Subcutaneous abdominal adipose tissue (tissue), 5 donors: ENCODE results near the gene PMEPA1.
A peak's percentile ranks its signal among the peaks of the same experiment; 100 is the strongest.

Experiments used
- H3K27ac ChIP-seq: one replicate; pipeline ENCODE4 v1.7.0; 2013; ENCODE audit warnings: low read depth, mild to moderate bottlenecking, inconsistent platforms, low read length, moderate library complexity
- H3K27me3 ChIP-seq, 5 donors: one replicate each; pipeline ENCODE4 v1.7.0; 2013; ENCODE audit warnings: low read length in 5 of 5, inconsistent platforms in 1 of 5; ENCODE audit not compliant: control insufficient read depth in 5 of 5, insufficient read depth in 4 of 5
- H3K36me3 ChIP-seq, 5 donors: one replicate each; pipeline ENCODE4 v1.7.0; 2013; ENCODE audit warnings: low read length in 5 of 5; ENCODE audit not compliant: control insufficient read depth in 5 of 5, insufficient read depth in 5 of 5
- H3K4me1 ChIP-seq, 5 donors: one replicate each; pipeline ENCODE4 v1.7.0; 2013; ENCODE audit warnings: low read length in 5 of 5, mild to moderate bottlenecking in 3 of 5, moderate library complexity in 1 of 5; ENCODE audit not compliant: control insufficient read depth in 5 of 5, insufficient read depth in 5 of 5
- H3K4me3 ChIP-seq, 5 donors: one replicate each; pipeline ENCODE4 v1.7.0; 2013; ENCODE audit warnings: low read length in 5 of 5, low read depth in 1 of 5
- H3K9ac ChIP-seq, 5 donors: one replicate each; pipeline ENCODE4 v1.7.0; 2013; ENCODE audit warnings: low read length in 5 of 5, mild to moderate bottlenecking in 4 of 5, moderate library complexity in 3 of 5
- H3K9me3 ChIP-seq, 5 donors: one replicate each; pipeline ENCODE4 v1.7.0; 2013; ENCODE audit warnings: low read length in 5 of 5; ENCODE audit not compliant: control insufficient read depth in 5 of 5
- donor health status: healthy.
- donor health status: healthy.
- donor health status: healthy.
- donor health status: healthy.
- donor health status: healthy.

Gene PMEPA1

DNA sequence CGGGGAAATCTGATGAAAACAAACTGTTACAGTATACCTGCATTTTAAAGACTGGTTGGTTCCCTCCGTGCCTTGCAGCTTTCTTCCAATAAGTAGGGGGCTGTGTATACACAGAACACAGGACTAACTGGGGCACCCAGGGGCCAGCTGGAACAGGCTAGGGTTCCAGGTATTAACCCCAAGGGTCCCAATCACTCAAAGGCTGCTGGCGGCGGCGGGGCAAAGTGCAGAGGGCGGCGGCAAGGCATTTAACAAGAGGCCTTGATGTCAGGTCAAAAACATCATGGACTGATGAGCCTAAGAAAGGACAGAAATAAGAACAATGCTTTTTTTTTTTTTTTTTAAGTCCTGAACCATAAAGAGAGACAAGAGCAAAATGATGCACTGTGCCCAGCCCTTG, 2.5 kb downstream of the PMEPA1 start:
- Histone ChIP-seq H3K4me1 (peaks cover 9 to 89% (median 80%) of the 10 kb centered on the region in 5 donors), H3K27me3 (no peaks in the 10 kb centered on the region), H3K9ac (peak overlapping the region in 3 of 5 donors; percentile 79 to 92 (median 87)), H3K9me3 (no peaks in the 10 kb centered on the region), H3K27ac (peak overlapping the region; percentile 95), H3K36me3 (no peaks in the 10 kb centered on the region), H3K4me3 (peak overlapping the region; percentile 81 to 95 (median 89))

DNA sequence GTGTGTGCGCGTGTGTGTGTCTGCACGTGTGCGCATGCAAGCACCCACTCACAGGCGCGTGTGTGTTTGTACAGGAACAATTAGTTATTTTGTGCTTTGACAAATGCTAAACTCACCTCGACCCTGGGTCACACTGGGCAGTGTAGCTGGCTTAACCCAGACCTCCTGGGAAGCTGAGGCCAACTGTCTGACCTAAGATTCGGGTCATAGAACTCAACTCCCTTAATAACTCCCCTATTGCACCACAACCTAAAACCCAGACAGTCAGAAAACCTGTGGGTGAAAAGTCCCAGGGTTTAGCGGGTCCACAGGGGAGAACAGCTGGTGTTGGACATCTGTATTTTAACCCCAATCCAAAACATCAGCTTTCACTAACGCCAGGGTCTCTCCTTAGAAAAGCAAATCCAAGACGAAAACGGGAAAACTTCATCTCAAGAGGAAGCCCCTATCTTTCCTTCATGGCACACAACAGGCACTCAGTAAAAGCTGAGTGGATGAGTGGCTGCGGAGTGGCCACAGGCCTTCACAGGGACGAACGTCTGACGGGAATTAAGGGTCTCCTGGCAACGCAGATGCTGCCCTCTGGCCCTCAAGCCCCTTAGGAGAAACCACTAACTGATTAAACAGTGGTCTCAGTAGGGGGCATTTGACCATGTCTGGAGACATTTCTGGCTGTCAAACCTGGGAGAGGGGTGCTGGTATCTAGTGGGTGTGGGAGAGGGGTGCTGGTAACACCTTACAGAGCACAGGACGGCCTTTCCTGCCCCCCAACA, 4.5 kb downstream of the PMEPA1 start:
- peak overlapping the region in 4 of 5 donors; percentile 3 to 58 (median 28) for H3K4me3 ChIP-seq
- peak overlapping the region; percentile 95 for H3K27ac ChIP-seq
- peak overlapping the region; percentile 16 to 87 (median 47) for H3K9ac ChIP-seq
- no peaks in the 10 kb centered on the region for H3K9me3 ChIP-seq
- H3K36me3 ChIP-seq, result peaks cover 0 to 5% (median 0%) of the 10 kb centered on the region in 5 donors
- peaks cover 3 to 87% (median 76%) of the 10 kb centered on the region in 5 donors for H3K4me1 ChIP-seq
- no peaks in the 10 kb centered on the region for H3K27me3 ChIP-seq

DNA sequence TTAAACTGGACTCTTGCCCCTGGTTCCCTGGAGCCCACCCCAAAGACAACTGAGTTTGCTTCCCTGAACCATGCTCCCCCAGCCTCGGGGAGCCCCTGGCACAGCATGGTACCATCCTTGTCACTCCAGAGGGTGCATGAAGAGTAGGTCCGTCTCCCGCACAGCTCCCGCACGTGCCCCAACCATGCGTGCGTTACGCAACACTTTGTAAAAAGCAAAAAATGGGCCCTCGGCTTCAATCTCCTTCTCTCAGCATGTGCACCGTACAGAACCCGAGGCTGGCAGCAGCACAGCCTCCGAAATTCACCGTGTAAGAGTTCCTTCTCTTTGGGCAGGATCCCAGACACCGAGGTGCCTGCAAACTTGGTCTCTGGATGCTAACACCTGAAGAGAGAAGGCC, 5.6 kb downstream of the PMEPA1 start:
- Histone ChIP-seq H3K36me3 (peaks cover 0 to 11% (median 7%) of the 10 kb centered on the region in 5 donors), H3K9me3 (no peaks in the 10 kb centered on the region), H3K27ac (peak overlapping the region; percentile 95), H3K9ac (peak overlapping the region in 1 of 5 donors; percentile 49), H3K4me3 (peak overlapping the region in 1 of 5 donors; percentile 29), H3K4me1 (peaks cover 3 to 95% (median 82%) of the 10 kb centered on the region in 5 donors), H3K27me3 (no peaks in the 10 kb centered on the region)

DNA sequence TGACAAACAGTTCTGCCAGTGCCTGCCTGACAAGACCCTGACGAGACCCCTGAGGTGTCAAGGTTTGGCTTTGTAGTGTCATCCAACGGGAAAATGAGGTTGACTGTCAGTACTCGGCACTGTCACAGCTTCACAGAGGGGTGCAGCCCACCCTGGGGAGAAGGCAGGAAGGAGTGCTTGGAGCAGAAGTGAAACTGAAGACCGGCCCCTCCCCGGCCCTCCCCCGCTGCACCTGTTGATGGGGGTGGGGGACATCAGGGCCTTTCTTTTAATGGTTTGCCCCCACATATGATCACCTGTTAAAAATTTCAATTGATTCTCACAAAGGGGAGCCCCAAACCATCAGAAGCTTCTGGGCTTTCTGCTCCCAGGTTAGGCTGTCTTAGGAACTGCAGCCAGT, 6.8 kb downstream of the PMEPA1 start:
- Histone ChIP-seq H3K4me1 (peaks cover 3 to 98% (median 80%) of the 10 kb centered on the region in 5 donors), H3K36me3 (peaks cover 0 to 14% (median 7%) of the 10 kb centered on the region in 5 donors), H3K27ac (peak overlapping the region; percentile 95), H3K27me3 (no peaks in the 10 kb centered on the region), H3K4me3 (no peak overlapping the region), H3K9ac (peak overlapping the region in 1 of 5 donors; percentile 15), H3K9me3 (no peaks in the 10 kb centered on the region)

DNA sequence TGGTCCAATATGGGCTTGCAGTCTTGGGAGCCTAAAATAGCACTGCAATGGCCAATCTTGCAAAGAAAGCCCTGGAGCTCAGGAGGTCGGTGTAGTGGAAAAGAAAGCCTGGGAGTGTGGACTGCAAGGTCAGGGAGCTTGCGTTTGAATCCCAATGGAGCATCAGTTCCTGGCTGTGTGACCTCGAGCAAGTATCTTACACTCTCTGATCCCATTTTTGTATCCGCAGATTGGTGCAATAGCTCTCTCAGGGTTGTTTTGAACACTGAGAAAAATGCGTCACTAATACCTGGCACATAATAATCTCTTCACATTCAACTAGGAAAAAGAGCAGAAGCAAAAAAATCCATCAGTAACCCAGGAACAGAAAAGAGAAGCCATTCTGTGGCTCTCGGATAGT, 7.3 kb downstream of the PMEPA1 start:
- Histone ChIP-seq H3K4me3 (no peak overlapping the region), H3K27me3 (no peaks in the 10 kb centered on the region), H3K9me3 (no peaks in the 10 kb centered on the region), H3K27ac (peak overlapping the region; percentile 95), H3K36me3 (peaks cover 0 to 14% (median 7%) of the 10 kb centered on the region in 5 donors), H3K9ac (peak overlapping the region in 1 of 5 donors; percentile 15), H3K4me1 (peaks cover 3 to 98% (median 80%) of the 10 kb centered on the region in 5 donors)

DNA sequence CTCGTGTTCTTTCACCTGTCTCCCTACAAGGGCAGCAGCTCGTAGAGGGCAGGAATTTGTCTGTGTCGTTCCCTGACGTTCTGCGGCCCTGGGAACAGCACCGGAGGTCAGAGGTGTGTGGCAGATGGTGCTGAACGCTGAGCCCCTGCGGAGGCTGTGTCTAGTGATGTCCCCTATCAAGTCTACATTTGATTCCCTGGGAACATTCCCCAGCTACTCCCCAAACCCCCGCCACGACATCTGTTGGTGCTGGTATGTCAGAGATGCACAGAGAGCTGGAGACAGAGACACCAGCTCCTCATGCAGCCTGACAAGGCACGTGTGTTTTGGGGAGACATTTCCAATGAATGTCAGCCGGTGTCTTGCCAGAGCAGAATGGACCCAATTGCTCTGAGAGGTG, 7.7 kb downstream of the PMEPA1 start:
- Histone ChIP-seq H3K27me3 (no peaks in the 10 kb centered on the region), H3K36me3 (peaks cover 0 to 14% (median 7%) of the 10 kb centered on the region in 5 donors), H3K9ac (no peak overlapping the region), H3K9me3 (no peaks in the 10 kb centered on the region), H3K4me3 (no peak overlapping the region), H3K4me1 (peaks cover 3 to 98% (median 80%) of the 10 kb centered on the region in 5 donors), H3K27ac (peak overlapping the region; percentile 95)

DNA sequence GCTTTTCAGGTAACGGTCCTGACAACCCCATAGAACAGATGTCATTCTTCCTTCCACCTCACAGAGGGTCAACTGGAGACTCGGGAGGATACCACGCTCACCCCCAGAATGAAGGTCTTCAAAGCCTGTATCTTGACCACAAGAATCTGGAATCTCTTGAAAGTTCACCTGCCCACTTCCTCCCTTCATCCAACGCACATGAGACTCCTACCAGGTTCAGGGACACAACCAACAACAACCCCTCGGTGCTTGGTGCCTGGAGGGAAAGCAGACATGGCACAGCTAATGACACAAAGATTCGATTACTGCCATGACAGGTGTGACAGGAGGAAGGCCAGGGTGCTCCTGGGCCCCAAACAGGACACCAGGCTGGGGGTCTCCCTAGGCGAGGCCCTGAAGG, 8.2 kb downstream of the PMEPA1 start:
- Histone ChIP-seq H3K9ac (no peak overlapping the region), H3K4me1 (peaks cover 3 to 98% (median 80%) of the 10 kb centered on the region in 5 donors), H3K36me3 (peaks cover 0 to 14% (median 7%) of the 10 kb centered on the region in 5 donors), H3K27ac (peak overlapping the region; percentile 4), H3K9me3 (no peaks in the 10 kb centered on the region), H3K4me3 (no peak overlapping the region), H3K27me3 (no peaks in the 10 kb centered on the region)

DNA sequence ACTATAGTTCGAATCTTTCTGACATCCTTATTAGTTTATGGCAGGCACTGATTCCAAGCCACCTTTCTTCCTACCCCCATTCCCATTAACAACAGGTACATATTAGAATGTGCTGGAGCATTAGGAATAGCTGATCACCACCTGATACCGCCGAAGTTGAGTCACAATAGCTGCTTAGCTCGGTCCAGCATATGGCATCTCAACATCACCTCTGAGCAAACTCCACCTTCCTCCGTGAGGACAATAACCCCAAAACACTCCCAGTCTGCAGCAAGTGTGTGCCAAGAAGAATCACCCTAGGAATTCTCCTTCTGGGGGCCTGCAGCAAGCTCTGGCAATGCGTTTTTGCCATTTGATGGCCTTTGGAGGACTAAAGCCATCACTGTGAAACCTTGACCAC, 8.7 kb downstream of the PMEPA1 start:
- H3K27ac ChIP-seq, result no peak overlapping the region
- H3K4me3 ChIP-seq, result no peak overlapping the region
- H3K36me3 ChIP-seq, result peaks cover 0 to 14% (median 7%) of the 10 kb centered on the region in 5 donors
- H3K27me3 ChIP-seq, result no peaks in the 10 kb centered on the region
- H3K9ac ChIP-seq, result no peak overlapping the region
- H3K4me1 ChIP-seq, result peaks cover 3 to 98% (median 80%) of the 10 kb centered on the region in 5 donors
- no peaks in the 10 kb centered on the region for H3K9me3 ChIP-seq

DNA sequence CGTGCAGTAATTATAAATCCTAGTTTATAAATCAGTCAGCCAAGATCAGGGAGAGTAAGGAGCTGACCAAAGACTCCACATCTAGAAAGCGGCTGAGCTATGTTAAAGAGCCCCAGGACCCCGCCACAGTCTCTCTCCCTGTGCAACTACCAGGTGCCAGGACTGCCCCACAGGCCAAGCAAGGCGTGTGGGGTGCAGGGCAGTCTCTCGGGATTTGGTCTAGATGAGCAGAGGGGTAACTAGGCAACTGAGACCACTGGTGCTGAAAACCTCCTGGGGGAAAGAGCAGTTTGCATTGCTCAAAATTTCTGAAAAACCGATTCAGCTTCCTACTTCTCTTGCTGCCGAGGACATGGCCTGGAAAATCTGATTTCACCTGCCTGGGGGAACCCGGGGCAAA, 10.4 kb downstream of the PMEPA1 start:
- Histone ChIP-seq H3K9me3 (no peaks in the 10 kb centered on the region), H3K9ac (no peak overlapping the region), H3K36me3 (peaks cover 0 to 14% (median 7%) of the 10 kb centered on the region in 5 donors), H3K27ac (peak overlapping the region; percentile 46), H3K4me1 (peaks cover 3 to 98% (median 80%) of the 10 kb centered on the region in 5 donors), H3K27me3 (no peaks in the 10 kb centered on the region), H3K4me3 (no peak overlapping the region)

DNA sequence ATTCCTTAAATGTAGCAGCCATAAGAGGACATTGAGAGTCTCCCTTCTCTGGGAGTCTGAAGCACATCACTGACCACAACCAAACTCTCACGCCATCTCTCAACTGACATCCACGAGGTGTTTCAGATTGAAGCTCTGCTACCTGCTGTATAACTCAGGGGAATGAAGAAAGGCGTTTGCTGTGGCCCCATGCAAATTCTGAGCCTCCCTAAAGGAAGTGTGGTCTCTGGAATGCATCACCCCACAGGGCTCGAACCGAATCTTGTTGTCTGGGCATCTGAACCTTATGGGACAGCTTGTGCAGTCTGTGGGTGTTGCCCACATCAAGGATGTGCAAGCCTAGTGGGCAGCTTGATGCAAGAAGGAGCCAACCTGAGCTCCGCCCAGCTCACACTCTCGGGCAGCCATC, 10.9 kb downstream of the PMEPA1 start:
- peaks cover 0 to 15% (median 7%) of the 10 kb centered on the region in 5 donors for H3K36me3 ChIP-seq
- H3K4me3 ChIP-seq, result no peak overlapping the region
- H3K9me3 ChIP-seq, result no peaks in the 10 kb centered on the region
- peaks cover 4 to 97% (median 77%) of the 10 kb centered on the region in 5 donors for H3K4me1 ChIP-seq
- no peak overlapping the region for H3K9ac ChIP-seq
- no peaks in the 10 kb centered on the region for H3K27me3 ChIP-seq
- H3K27ac ChIP-seq, result peak overlapping the region; percentile 46
